HAP-1 (cell line): ENCODE results near the gene MEIKIN.
"Not testable (repeated sequence)": the region's sequence is repeated elsewhere in the genome, so short reads cannot be mapped to it uniquely, and the experiment has no call there.

Source experiments
- DNase-seq, 2 experiments: peaks; one replicate each; pipeline ENCODE4 v3.0.0-alpha.2; 2016 to 2020; ENCODE audit warnings: low spot score in 2 of 2
- H3K27me3 ChIP-seq: fragments of 250-450 bp; sonication (Bioruptor Pico); 2 replicates; pipeline ENCODE4 v1.5.1; 2020; ENCODE audit warnings: low read depth, mild to moderate bottlenecking, moderate library complexity
- H3K36me3 ChIP-seq: fragments of 250-450 bp; sonication (Bioruptor Pico); replicated peaks from 2 replicates; pipeline ENCODE4 v1.5.1; 2020; ENCODE audit warnings: mild to moderate bottlenecking
- H3K4me1 ChIP-seq: fragments of 250-450 bp; sonication (Bioruptor Pico); 2 replicates; pipeline ENCODE4 v1.5.1; 2020; ENCODE audit warnings: mild to moderate bottlenecking
- H3K4me3 ChIP-seq: fragments of 250-450 bp; sonication (Bioruptor Pico); 2 replicates; pipeline ENCODE4 v1.5.1; 2020; ENCODE audit warnings: mild to moderate bottlenecking, moderate library complexity
- H3K9me3 ChIP-seq: fragments of 250-450 bp; sonication (Bioruptor Pico); 2 replicates; pipeline ENCODE4 v1.5.1; 2020; ENCODE audit warnings: mild to moderate bottlenecking, moderate library complexity
- in situ Hi-C: fragments of 300-500 bp; cut with MboI; formaldehyde crosslinking; loops from 3 replicates; pipeline ENCODE4 v1.14.3; 2020; ENCODE audit warnings: low sequenced_read_pairs, inconsistent platforms, mixed read lengths

The MEIKIN gene

GRCh38 chr5:131848662-131849061 lies 96.8 kb downstream of the MEIKIN start:
- H3K9me3 ChIP-seq, result no peaks in the 10 kb centered on the region
- H3K27me3 ChIP-seq, result no peaks in the 10 kb centered on the region
- in situ Hi-C loops, result no loop called here
- H3K4me3 ChIP-seq, result no peak overlapping the region
- no peaks in the 10 kb centered on the region for H3K36me3 ChIP-seq
- DNase-seq, result no peak
- H3K4me1 ChIP-seq, result no peaks in the 10 kb centered on the region; the same call in 1 of the 2 replicates

DNA sequence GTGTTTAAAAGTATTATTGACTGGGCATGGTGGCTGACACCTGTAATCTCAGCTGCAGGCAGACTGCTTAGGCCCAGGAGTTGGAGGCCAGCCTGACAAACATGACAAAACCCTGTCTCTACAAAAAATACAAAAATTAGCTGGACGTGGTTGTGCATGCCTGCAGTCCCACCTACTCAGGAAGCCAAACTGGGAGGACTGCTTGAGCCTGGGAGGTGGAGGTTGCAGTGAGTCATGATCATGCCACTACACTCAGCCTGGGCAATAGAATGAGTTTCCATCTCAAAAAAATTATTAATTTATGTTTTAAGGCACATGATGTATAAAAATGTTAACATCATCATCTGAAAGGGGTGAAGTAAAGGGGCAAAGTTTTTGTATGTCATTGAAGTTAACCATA lies 98.9 kb downstream of the MEIKIN start:
- Histone ChIP-seq H3K4me1 (no peaks in the 10 kb centered on the region; the same call in 1 of the 2 replicates), H3K27me3 (no peaks in the 10 kb centered on the region), H3K4me3 (no peak overlapping the region), H3K9me3 (no peaks in the 10 kb centered on the region), H3K36me3 (no peaks in the 10 kb centered on the region)
- in situ Hi-C loops, result no loop called here
- no peak for DNase-seq

DNA sequence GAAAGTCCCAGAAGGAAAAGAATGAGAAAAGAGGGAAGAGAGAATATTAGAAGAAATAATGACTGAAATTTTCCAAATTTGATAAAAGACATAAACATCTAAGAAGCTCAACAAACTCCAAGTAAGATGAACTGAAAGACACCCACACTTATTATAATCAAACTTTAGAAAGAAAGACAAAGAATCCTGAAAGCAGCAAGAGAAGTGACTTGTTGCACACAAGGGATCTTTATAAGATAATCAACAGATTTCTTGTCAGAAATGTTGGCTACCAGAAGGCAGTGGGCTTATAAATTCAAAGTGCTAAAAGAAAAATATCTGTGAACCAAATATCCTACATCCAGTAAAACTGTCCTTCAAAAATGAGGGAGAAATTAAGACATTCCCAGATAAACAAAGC lies 99.6 kb downstream of the MEIKIN start:
- in situ Hi-C loops, result no loop called here
- H3K36me3 ChIP-seq, result no peaks in the 10 kb centered on the region
- DNase-seq, result no peak
- H3K4me1 ChIP-seq, result no peaks in the 10 kb centered on the region; the same call in 1 of the 2 replicates
- no peak overlapping the region for H3K4me3 ChIP-seq
- no peaks in the 10 kb centered on the region for H3K9me3 ChIP-seq
- no peaks in the 10 kb centered on the region for H3K27me3 ChIP-seq

GRCh38 chr5:131842971-131843370 lies 102.5 kb downstream of the MEIKIN start:
- H3K9me3 ChIP-seq, H3K4me1 ChIP-seq, H3K36me3 ChIP-seq, DNase-seq, H3K4me3 ChIP-seq, in situ Hi-C loops, H3K27me3 ChIP-seq: not testable (repeated sequence)

DNA sequence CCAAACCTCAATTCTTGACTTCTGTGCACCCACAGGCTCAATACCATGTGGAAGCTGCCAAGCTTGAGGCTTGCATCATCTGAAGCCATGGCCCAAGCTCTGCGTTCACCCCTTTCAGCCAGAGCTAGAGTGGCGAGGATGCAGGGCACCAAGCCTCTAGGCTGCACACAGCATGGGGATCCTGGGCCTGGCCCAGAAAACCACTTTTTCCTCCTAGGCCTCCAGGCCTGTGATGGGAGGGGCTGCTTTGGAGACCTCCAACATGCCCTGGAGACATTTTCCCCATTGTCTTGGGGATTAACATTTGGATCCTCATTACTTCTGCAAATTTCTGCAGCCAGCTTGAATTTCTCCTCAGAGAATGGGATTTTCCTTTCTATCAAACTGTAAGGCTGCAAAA lies 112.8 kb downstream of the MEIKIN start:
- H3K27me3 ChIP-seq, DNase-seq, H3K4me1 ChIP-seq, H3K9me3 ChIP-seq, H3K4me3 ChIP-seq, H3K36me3 ChIP-seq, in situ Hi-C loops: not testable (repeated sequence)

DNA sequence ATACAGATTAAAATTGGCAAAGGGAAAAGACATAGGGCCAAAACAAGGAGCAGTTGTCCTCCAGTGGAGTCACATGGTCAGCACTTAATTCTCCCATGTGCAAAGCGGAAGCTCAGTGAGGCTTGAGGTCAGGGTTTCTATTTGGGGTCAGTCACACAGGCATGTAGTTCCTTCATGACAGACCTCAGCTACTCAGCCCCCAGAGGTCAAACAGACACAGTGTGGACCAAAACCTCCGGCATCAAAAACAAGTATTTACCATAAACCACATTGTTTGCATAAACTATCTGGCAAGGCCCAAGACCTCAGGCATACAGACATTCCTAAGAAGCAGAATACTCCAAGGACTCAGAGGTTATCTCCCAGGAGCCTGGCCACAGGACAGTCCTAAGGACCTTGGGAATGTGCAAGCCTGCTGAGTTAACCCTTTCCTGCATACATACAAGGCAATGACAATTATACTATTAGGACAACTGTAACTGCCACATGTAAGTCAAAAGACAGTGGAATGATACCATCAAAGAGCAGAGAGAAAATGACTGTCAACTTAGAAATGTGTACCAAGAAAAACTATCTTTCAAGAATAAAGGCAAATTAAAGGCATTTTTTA lies 120.0 kb downstream of the MEIKIN start:
- H3K9me3 ChIP-seq, result no peaks in the 10 kb centered on the region
- H3K4me3 ChIP-seq, result no peak overlapping the region
- H3K27me3 ChIP-seq, result no peaks in the 10 kb centered on the region
- H3K36me3 ChIP-seq, result no peaks in the 10 kb centered on the region
- in situ Hi-C loops, result no loop called here
- H3K4me1 ChIP-seq, result no peaks in the 10 kb centered on the region
- DNase-seq, result no peak

DNA sequence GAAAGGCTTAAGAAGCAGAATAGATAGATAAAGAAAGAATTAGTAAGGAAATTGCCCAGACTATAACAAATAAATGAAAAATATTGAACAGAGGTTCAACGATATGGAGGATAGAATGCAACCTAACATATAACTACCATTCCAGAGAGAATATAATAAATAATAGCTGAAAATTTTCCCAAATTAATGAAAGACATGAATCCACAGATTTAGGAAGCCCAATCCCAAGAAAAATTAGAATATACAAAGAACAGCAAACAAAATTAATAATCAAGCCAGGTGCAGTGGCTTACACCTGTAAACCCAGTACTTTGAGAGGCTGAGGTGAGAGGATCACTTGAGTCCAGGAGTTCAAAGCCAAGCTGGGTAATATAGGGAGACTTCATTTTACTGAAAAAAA lies 120.8 kb downstream of the MEIKIN start:
- DNase-seq, result no peak
- H3K4me1 ChIP-seq, result no peaks in the 10 kb centered on the region
- in situ Hi-C loops, result no loop called here
- no peaks in the 10 kb centered on the region for H3K9me3 ChIP-seq
- H3K36me3 ChIP-seq, result no peaks in the 10 kb centered on the region
- H3K4me3 ChIP-seq, result no peak overlapping the region
- no peaks in the 10 kb centered on the region for H3K27me3 ChIP-seq

GRCh38 chr5:131821221-131821620 lies 124.2 kb downstream of the MEIKIN start:
- Histone ChIP-seq H3K27me3 (no peaks in the 10 kb centered on the region), H3K36me3 (no peaks in the 10 kb centered on the region), H3K9me3 (no peaks in the 10 kb centered on the region), H3K4me3 (no peak overlapping the region), H3K4me1 (no peaks in the 10 kb centered on the region)
- DNase-seq, result no peak
- in situ Hi-C loops, result no loop called here

- no peak for DNase-seq
- Histone ChIP-seq H3K4me1 (peaks cover 2% of the 10 kb centered on the region), H3K36me3 (no peaks in the 10 kb centered on the region), H3K27me3 (no peaks in the 10 kb centered on the region), H3K4me3 (no peak overlapping the region), H3K9me3 (no peaks in the 10 kb centered on the region)
- in situ Hi-C loops, result no loop called here
Measured at GRCh38 chr5:131818001-131818724, 127.3 kb downstream of the MEIKIN start.

- Histone ChIP-seq H3K4me1 (peaks cover 2% of the 10 kb centered on the region), H3K9me3 (no peaks in the 10 kb centered on the region), H3K27me3 (no peaks in the 10 kb centered on the region), H3K4me3 (no peak overlapping the region), H3K36me3 (no peaks in the 10 kb centered on the region)
- peak in 1 of 2 experiments; percentile 40 for DNase-seq
- in situ Hi-C loops, result no loop called here
Measured at GRCh38 chr5:131814990-131815389, 130.5 kb downstream of the MEIKIN start.

DNA sequence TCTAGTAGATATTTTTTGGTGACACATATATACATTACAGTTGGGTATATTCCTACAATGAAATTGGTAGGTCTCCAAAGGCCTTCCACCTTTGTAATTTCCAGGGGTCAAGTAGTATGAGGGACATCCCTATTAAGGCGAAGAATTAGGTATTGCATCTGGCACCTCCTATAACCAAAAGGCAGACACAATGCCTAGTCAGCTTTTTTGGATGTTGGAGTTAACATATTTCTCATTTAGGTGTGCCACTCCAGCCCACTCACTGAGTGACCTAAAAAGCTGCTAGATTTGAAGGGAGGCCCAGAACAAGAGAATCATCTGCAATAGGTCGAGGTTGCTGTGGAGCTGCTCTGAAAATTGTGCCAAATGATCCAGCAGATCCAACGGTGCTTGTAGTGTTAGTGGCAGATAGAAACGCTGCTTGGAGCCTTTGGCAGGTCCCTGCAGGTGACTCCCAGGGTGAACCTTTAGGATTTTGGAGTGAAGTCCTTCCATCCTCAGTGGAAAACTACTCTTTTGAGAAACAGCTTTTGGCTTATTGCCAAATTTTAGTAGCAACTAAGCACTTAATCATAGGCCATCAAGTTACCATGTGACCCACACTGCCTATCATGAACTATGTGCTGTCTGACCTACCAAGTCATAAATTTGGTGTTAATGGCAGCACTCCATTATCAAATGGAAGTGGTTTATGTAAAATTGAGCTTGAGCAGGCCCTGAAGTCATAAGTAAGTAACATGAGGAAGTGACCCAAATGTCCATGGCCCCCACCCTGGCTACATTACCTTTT lies 132.9 kb downstream of the MEIKIN start:
- DNase-seq, result no peak
- H3K4me3 ChIP-seq, result no peak overlapping the region
- H3K36me3 ChIP-seq, result no peaks in the 10 kb centered on the region
- H3K9me3 ChIP-seq, result no peaks in the 10 kb centered on the region
- H3K4me1 ChIP-seq, result peaks cover 2% of the 10 kb centered on the region
- no peaks in the 10 kb centered on the region for H3K27me3 ChIP-seq
- in situ Hi-C loops, result no loop called here

DNA sequence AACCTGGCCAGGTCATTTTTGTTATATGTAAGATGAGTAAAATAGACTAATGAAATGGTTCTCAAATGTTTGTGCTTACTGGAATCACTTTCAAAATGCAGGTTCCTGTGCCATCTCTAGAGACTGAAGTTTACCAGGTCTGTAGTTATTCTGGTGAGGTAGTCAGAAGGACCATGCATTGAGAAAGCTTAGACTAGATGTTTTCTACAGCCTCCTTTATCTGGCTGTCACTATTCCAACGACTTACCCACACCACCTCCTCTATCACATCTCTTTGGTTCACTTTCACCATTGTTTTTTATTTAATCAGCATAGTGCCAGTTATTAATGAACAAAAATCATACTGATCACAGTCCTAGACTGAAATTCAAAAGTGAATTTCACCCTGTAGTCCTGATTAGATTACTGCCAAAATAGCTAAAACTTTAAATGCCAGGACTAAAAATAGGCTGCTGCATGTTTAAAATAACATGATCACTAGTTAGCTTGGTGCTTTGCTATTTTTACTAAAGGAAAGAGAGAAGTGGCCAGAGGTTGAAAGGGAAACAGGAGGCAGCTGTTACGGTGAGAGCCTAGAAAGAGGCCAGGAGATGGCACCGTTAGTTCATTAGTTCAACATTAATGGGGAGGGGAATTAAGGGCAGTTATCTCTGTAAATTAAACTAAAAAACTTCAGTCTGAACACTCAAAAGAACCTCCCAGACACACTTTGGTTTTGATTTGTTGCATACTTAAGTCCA lies 134.8 kb downstream of the MEIKIN start:
- Histone ChIP-seq H3K27me3 (no peaks in the 10 kb centered on the region), H3K4me1 (peaks cover 2% of the 10 kb centered on the region), H3K4me3 (no peak overlapping the region), H3K36me3 (no peaks in the 10 kb centered on the region), H3K9me3 (no peaks in the 10 kb centered on the region)
- in situ Hi-C loops, result no loop called here
- DNase-seq, result no peak

DNA sequence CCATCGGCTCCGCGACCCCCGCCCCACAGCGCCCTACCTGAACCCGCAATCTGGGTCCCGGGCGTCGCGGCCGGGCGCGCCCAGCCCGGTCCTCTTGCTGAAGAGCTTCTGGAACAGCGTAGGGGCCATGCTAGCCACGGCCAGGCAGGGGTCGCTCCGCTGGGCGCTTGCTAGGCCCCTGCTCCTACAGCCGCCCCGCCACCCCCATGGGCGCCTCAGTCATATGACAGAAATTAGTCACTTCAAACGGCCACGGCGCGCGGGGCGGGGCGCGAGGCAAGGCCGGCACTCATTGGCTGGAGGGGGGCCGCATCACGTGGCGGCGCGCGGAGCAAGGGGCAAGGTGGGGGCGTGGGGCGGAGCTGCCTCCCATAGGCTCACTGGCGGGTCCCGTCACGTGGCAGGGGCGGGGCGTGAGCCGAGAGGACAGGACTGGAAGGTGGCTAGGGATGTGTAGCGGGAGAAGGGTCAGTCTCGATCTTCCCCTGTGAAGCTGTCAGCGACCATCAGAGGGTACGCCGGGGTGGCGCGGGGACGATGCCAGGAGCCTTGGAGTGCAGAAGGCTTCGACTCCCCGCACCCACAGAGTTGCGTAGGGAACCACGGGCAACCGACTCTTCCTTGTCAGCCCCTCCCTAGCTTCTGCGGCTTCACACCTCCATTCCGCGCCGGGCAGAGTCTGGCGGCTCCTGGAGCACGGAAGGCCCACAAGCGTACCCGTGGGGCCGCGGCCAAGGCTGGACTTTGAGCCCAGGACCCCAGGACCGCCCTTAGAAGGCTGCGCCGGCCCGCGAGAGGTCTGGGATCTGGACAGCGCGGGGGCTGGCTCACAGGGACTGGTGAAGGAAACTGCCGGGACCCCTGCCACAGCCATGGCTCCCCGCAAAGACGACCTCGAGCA lies 148.4 kb downstream of the MEIKIN start, which contains the start of gene FNIP1:
FNIP1 (minus strand) TSS at position 225 of the 901 bp plus-strand sequence; CDS start at position 129, 96 bp downstream.
- in situ Hi-C loops, result no loop called here
- peak; percentile 96 to 100 for DNase-seq

More for the DNA sequence above, 148.4 kb downstream of the MEIKIN start, which contains the start of gene FNIP1:
- Histone ChIP-seq H3K4me3 (peak within 1 kb of the TSS; percentile 98), H3K9me3 (no peaks in the 10 kb centered on the region), H3K36me3 (no peaks in the 10 kb centered on the region), H3K4me1 (peaks cover 6% of the 10 kb centered on the region), H3K27me3 (no peaks in the 10 kb centered on the region)
